Hypothalamus (tissue), 51 donors: Measurements from ENCODE around the gene KSR2.
"Not testable (repeated sequence)": the region's sequence is repeated elsewhere in the genome, so short reads cannot be mapped to it uniquely, and the experiment has no call there.

Experiments used
- DNase-seq, 51 donors: peaks; one replicate each; lab custom pipeline; 2025; lab: John Stamatoyannopoulos, UW

KSR2 gene

DNA sequence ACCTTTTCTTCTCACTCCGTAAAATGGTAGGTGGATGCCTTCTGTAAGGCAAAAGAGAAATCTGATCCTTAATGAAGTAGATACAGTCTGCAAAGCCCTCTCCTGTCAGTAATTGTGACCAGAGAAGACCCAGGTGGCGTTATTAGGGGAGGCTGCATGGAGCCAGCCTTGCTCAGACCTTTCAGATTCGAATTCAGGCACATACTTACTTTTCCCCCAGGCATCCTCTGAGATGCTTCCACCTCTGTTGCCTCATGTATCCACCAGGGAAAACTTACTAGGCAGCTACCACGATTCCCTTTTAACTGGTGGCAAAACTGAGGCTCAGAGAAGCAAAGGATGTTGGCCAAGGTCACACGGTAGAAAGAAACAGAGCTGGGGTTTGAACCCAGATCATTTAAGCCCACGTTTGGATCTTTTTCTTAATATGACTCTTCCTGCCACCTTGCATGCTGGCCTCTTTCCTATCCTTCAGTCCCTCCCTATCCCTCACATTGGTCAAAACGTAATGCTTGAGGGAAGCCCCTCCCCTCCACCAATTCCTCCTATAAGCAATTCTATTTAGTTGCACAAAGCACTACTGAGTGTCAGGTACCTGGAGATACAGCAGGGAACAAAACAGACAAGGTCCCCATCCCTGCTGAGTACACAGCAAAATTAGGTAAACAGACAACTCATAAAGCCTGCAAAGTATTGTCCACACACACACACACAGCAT lies 179.4 kb downstream of the KSR2 start:
- DNase-seq, result no peak

- no peak for DNase-seq
Observed at GRCh38 chr12:117778656-117779055, 190.1 kb downstream of the KSR2 start.

DNA sequence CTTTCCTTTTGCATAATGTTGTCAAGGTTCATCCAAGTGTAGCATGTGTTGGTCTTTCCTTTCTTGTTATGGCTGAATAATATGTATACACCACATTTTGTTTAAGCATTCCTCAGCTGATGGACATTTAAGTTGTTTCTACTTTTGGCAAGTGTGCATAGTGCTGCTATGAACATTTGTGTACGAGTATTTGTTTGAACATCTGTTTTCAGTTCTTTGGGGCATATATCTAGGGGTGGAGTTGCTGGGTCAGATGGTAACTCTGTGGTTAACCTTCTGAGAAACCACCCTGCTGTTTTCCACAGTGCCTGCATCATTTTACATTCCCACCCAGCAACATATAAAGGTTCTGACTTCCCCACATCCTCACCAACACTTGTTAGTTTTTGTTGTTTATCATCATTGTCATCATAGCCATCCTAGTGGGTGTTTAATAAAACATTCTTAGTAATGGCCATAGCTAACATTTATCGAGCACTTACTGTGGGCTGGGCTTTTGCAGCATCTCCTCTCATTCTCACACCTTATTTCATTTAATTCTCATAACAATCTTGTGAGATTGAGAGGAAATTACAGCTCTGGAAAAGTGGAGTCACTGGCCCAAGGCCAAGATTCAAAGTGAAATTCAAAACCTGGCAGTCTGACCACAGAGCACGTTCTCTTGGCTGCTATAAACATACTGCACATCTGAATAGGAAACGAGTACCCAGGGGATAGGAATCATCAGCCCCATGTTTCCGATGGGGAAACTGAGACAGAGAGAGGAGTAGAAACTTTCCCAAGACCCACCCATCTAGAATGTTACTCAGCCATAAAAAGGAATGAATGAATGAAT lies 193.6 kb downstream of the KSR2 start:
- DNase-seq, result no peak

DNA sequence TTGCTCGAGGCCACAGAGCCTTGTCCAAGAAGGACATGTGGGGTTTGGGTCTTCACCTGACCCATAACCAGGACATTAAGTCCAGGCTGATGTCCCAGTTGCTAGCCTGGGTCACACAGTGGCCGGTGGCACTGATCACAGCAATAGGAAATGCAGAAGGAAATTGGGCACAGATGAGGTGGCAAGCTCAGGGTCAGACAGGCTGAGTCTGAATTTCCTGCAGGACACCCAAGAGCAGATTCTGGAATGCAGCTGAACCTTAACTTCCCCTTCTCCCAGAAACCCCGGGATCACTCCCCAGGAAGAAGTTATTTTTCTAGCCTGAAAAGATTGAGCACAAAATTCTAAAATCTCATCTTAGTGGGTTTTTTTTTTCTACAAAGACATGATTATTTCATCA lies 199.9 kb downstream of the KSR2 start:
- no peak for DNase-seq

GRCh38 chr12:117766008-117766407 lies 202.8 kb downstream of the KSR2 start:
- DNase-seq, result no peak

DNA sequence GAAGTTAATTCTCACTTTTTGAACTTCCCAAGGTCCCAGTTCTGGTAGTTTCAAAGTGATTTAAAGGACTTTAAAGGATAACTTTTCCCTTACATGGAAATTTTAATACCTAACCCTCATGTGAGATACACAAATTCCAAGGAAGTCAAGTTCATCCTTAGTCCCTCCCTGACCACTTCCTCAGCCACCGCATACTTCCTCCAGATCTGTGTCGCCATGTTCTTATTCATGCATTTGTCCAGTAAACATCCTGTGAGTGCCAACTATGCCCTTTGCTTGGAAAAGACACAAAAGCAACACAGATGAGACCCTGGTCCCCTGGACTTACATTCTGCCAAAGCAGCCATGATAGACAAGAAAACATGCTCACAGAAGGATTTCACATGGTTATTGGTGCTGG lies 206.6 kb downstream of the KSR2 start:
- no peak for DNase-seq

DNA sequence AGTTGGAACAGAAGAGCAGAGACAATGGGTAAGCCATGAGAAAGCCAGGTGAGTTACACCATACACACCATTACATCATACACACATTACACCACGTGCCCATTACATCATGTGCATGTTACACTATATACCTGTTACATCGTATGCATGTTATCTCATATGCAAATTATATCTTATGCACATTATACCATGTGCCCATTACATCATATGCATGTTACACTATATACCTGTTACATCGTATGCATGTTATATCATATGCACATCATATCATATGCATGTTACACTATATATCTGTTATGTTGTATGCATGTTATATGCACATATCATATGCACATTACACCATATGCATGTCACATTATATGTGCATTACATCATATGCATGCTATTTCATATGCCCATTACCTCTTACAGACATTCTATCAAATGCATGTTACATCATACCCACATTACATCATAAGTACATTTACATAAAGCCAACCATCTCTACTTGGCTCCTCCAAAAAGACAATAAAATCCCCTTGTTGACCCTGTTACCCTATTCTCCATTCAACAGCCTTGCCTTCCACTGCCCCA lies 207.2 kb downstream of the KSR2 start:
- no peak for DNase-seq

DNA sequence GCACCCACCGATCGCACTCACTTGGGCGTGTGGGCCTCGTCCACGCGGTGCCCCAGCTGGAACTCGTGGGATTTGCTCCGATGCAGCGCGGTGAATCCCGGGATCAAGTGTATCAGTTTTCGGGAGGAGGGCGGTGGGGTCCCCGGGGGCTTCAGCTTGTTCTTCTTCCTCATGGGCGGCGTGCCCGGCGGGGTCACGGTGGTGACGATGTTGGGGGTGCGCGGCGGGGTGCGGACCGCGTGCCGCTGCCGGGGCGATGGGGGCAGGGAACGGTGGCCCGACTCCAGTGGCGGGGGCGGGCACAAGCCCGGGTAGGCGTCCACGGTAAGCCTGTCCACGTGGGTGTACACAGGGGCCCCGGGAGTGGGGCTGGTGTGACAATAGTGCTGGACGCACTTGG lies 207.8 kb downstream of the KSR2 start:
- no peak for DNase-seq

- no peak for DNase-seq
Observed at GRCh38 chr12:117750657-117751056, 218.1 kb downstream of the KSR2 start.

- DNase-seq, result no peak
Observed at GRCh38 chr12:117749431-117749830, 219.4 kb downstream of the KSR2 start.

DNA sequence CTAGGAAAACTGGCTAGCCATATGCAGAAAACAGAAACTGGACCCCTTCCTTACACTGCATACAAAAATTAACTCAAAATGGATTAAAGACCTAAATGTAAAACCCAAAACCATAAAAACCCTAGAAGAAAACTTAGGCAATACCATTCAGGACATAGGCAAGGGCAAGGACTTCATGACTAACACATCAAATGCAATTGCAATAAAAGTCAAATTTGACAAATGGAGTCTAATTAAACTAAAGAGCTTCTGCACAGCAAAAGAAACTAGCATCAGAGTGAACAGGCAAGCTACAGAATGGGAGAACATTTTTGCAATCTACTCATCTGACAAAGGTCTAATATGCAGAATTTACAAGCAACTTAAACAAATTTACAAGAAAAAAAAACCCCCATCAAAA lies 222.4 kb downstream of the KSR2 start:
- DNase-seq, result not testable (repeated sequence)

- no peak for DNase-seq
Observed at GRCh38 chr12:117744418-117744817, 224.4 kb downstream of the KSR2 start.

- no peak for DNase-seq
Observed at GRCh38 chr12:117743761-117744160, 225.0 kb downstream of the KSR2 start.

DNA sequence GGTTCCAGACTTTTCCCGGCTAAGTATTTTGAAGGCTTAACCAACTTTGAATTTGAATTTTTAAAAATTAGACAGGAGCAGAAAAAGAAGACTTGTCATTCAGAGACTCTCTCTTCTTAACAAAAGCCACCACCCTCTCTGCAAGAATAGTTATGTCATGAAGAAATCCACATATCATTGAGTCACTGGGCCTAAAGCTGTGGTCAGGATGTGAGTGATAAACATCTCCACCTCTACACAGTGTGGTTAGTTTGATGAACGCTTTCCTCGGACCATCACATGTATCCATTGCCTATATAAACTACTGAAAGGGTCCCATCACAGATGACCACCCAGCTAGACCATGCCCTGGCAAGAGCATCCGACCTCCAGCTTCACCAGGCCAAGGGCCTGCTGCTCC lies 226.1 kb downstream of the KSR2 start:
- no peak for DNase-seq

DNA sequence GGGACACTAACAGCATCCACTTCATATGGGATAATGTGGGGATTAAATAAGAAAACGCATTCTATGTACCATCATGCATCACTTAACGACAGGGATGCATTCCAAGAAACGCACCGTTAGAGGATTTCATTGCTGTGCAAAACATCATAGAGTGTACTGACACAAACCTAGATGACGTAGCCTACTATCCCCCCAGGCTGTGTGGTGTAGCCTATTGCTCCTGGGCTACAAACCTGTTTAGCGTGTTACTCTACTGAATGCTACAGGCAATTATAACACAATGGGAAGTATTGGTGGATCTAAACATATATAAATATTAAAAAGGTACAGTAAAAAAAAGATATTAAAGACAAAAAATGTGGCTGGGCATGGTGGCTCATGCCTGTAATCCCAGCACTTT lies 230.6 kb downstream of the KSR2 start:
- DNase-seq, result no peak

DNA sequence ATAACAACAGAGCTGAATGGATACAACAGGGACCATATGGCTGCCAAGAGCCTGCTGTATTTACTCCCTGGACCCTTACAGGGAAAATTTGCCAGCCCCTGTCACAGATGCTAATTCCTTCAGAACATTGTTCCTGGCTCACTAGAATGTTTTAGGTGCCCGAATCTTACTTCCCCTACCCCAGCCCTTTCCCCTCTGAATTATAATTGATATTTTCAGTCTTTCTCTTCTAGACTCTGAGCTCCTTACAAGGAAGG lies 235.3 kb downstream of the KSR2 start:
- DNase-seq, result no peak

GRCh38 chr12:117732761-117733548 lies 235.8 kb downstream of the KSR2 start:
- no peak for DNase-seq

- DNase-seq, result not testable (repeated sequence)
Observed at GRCh38 chr12:117731131-117731530, 237.7 kb downstream of the KSR2 start.

GRCh38 chr12:117727301-117727700 lies 241.5 kb downstream of the KSR2 start:
- no peak for DNase-seq

DNA sequence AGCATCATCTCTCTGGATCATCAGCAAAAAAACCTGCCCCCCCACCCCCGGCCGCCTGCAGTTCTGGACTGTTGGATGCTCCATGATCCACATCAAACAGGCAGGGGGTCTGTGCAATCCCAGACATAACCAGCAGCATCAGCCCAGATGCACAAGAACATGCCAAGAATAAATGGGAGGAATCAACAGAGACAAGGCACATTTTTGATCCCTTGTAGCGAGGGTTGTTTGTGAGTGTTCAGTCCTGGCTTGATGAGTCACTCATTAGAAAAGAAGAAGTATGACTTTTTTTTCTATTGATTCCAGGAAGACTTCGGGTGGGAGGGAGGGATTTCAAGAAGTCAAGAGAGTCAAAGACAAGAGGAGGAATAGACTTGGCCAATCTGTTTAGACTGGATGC lies 244.2 kb downstream of the KSR2 start:
- DNase-seq, result peak in 1 of 51 donors; percentile 6

- DNase-seq, result no peak
Observed at GRCh38 chr12:117718559-117718958, 250.2 kb downstream of the KSR2 start.
